ENCODE data around the gene DEK.

GRCh38 chr6:18249271-18249670 is 15.1 kb downstream of the DEK start:
- TF ChIP-seq FOXM1 (IDR thresholded peaks at IDR 0.05; ENCODE audit: borderline replicate concordance) (no peak), SUZ12 (IDR thresholded peaks at IDR 0.05) (no peak), HDGF (IDR thresholded peaks at IDR 0.05; ENCODE audit: borderline replicate concordance) (no peak), ZNF384 (IDR thresholded peaks at IDR 0.05) (no peak), ELF4 (IDR thresholded peaks at IDR 0.05) (no peak), FOXA1 (IDR thresholded peaks at IDR 0.05) (no peak), TARDBP (IDR thresholded peaks at IDR 0.05) (no peak), NFRKB (IDR thresholded peaks at IDR 0.05) (no peak), ARNT (IDR thresholded peaks at IDR 0.05) (no peak), BHLHE40 (IDR thresholded peaks at IDR 0.05; ENCODE audit: borderline replicate concordance) (no peak), SP1 (IDR thresholded peaks at IDR 0.05) (no peak), PKNOX1 (IDR thresholded peaks at IDR 0.05) (no peak), LEF1 (IDR thresholded peaks at IDR 0.05; ENCODE audit: borderline replicate concordance) (no peak), FOXK2 (IDR thresholded peaks at IDR 0.05) (no peak)
